Epithelial cell of prostate (primary cell): ENCODE results near the gene MCOLN2.
"Not testable (repeated sequence)": the region's sequence is repeated elsewhere in the genome, so short reads cannot be mapped to it uniquely, and the experiment has no call there.

Source experiments
- DNase-seq: peaks from one replicate; pipeline ENCODE4 v3.0.0-alpha.2; 2011; ENCODE audit warnings: low read depth, low spot score
- H3K27ac ChIP-seq: fragments of 450-650 bp; 2 replicates; pipeline ENCODE4 v1.5.1; 2017; ENCODE audit warnings: mild to moderate bottlenecking

Gene MCOLN2

GRCh38 chr1:84912726-84913554 is 84.0 kb downstream of the MCOLN2 start:
- DNase-seq: no peak
- H3K27ac ChIP-seq: no peak overlapping the region

DNA sequence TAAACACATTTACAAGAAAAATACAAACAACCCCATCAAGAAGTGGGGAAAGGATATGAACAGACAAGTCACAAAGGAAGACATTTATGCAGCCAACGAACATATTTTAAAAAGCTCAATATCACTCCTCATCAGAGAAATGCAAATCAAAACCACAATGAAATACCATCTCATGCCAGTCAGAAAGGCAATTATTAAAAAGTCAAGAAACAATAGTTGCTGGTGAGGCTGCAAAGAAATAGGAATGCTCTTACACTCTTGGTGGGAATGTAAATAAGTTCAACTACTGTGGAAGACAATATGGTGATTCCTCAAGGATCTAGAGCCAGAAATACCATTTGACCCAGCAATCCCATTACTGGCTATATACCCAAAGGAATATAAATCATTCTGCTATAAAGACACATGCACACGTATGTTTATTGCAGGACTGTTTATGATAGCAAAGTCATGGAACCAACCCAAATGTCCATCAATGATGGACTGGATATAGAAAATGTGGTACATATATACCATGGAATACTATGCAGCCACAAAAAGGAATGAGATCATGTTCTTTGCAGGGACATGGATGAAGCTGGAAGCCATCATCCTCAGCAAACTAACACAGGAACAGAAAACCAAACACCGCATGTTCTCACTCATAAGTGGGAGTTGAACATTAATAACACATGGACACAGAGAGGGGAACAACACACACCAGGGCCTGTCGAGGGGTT is 88.0 kb downstream of the MCOLN2 start:
- DNase-seq, H3K27ac ChIP-seq: not testable (repeated sequence)

GRCh38 chr1:84907095-84907827 is 89.7 kb downstream of the MCOLN2 start:
- DNase-seq: peak; percentile 69

GRCh38 chr1:84902727-84903126 is 94.2 kb downstream of the MCOLN2 start:
- not testable (repeated sequence) for DNase-seq, H3K27ac ChIP-seq

More at GRCh38 chr1:84907095-84907827, 89.7 kb downstream of the MCOLN2 start:
- peak overlapping the region; percentile 15 for H3K27ac ChIP-seq

DNA sequence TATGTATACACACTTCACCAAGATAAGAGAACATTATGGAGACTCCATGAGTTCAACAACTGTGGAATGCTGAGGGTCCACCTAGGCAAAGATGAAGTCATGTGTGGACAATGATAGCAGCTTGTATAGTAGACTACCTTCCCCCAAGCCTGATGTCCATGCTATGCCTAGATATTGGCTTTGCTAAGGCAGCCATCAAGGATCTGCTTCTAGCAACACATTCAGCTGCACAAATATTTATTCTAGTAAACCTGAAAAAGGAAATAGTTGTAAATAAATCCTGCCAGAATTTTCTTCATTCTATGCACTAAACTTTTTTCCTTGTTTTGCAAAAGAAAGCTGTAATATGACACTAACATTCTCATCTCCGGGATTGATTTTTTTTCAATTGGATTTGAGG is 96.9 kb downstream of the MCOLN2 start:
- DNase-seq: no peak
- no peak overlapping the region for H3K27ac ChIP-seq

DNA sequence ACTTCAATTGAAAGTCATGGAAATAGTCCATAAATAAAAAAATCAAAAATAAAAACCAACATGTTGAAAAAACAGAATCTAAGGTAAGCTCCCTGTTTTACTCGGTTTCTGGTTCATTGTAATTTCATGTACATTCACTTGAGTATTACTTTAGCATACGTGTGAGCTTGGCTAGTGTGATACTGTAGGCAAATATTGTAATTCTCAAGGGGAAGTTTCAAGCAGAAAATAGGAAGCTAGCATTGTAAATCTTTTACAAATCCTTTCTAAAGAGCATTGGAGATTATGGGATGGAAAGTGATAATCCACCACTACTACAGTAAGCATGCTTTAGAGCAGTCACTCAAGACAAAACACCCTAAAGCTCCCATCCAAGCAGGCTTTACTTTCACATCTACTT is 100.6 kb downstream of the MCOLN2 start:
- no peak for DNase-seq
- H3K27ac ChIP-seq: no peak overlapping the region

DNA sequence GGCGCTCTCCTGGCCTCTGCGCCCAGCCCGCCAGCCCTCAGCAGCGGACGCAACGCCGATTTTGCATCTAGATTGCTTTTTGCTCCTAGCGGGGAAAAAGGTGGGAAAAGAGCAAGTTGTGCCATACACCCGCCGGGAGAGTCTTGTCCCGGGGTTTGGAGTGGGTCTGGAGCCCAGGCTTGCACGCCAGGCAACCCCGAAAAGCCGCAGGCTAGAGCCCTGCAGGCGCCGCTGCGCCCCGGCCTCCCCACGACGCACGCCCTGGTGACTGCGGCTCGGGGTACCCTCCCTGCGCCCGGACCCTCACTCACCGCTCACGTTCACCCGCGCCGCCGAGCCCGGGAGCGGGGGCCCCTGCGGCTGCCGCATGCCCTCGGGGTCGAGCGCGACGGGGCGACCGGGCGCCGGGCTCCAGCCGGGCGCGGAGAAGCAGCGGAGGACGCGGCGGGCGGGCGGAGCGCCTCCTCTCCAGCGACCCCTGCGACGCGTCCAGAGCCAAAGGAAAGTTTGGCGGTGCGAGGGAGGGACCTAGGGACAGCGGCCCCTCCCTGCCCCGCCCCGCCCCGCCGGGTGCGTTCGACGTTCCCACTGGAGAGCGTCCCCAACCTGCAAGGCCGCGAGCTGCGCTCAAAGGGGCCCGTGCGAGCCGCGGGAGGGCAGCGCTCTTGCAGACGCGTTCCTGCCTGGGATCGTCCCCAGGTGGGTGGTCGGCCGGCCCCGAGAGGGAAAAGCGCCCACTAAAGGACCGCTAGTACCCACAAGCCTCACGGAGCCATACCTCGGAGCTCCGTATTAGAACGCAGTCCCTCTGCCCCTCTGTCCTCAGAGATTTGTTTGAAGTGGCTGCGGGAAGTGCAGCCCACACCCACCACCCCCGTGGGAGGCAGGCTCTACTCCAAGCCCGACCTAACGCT is 104.0 kb downstream of the MCOLN2 start, which contains the start of gene LPAR3:
TSS of gene LPAR3 (minus strand) at position 502 of the 914 bp plus-strand sequence. CDS start 27,086 bp downstream, outside the sequence.
- H3K27ac ChIP-seq: peak within 1 kb of the TSS; percentile 44
- DNase-seq: no peak

- H3K27ac ChIP-seq: peak overlapping the region; percentile 91
- no peak for DNase-seq
Measured at GRCh38 chr1:84890566-84890965, 106.3 kb downstream of the MCOLN2 start.

GRCh38 chr1:84889437-84889836 is 107.5 kb downstream of the MCOLN2 start:
- peak overlapping the region; percentile 91 for H3K27ac ChIP-seq
- no peak for DNase-seq

GRCh38 chr1:84888753-84889152 is 108.2 kb downstream of the MCOLN2 start:
- peak; percentile 88 for DNase-seq
- H3K27ac ChIP-seq: peak overlapping the region; percentile 91

DNA sequence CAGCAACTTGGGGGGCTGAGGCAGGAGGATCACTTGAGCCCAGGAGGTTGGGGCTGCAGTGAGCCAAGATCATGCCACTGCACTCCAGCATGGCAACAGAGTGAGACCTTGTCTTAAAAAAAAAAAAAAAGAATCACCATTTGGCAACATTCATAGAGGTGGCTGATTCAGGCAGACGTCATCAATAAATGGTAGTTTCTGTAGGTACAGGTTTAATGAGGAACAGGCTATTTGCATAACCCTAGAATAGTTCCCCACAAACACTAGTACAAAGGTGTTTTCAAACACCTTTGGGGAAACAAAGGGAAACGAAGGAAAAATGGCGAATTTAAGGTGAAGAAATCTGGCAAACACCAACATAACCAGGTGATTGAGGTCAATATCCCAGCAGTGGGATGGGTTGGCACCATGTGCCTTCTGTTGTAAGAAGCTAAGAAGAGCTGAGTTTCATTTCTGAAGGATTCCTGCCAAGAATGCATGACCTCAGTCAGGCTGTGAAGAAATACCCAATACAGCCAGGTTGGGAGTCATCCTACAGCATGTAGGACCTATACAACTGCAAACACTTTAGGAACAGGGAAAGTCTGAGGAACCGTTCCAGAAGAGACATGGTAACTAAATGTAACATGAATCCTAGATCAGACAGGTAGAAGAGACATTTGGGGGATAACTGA is 109.5 kb downstream of the MCOLN2 start:
- H3K27ac ChIP-seq: peak overlapping the region; percentile 91
- peak; percentile 94 for DNase-seq

- no peak for DNase-seq
- peak overlapping the region; percentile 69 for H3K27ac ChIP-seq
Measured at GRCh38 chr1:84885469-84885868, 111.4 kb downstream of the MCOLN2 start.

DNA sequence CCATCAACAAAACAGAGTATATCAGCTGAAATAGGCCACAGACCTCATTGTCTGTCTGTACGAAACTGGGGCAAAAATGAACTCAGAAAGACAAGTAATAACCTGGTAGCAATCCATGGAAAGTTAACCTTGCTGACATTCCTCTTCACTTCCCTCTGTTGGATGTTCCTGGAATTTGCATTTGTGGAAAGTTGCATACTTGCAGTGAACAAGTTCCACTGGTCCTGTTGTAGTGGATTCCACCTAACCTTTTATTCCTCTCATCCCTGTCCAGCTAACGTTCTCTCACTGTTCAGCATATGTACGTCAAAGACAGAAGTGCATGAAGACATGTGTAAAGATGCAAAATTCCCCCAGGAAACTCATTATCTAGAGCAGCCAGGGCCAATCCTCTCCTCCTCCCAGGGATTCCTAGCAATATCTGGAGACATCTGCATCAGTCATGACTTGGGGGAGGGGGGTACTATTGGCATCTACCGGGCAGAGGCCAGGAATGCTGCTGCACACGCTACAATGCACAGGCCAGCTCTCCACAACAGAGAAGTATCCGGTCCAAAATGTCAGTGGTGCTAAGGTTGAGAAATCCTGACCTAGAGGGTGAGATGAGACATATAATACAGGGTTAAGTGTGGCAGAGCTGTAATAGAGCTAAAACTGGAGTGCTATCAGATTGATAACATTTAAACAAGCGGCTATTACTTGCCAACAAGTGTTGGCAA is 112.1 kb downstream of the MCOLN2 start:
- H3K27ac ChIP-seq: peak overlapping the region; percentile 69
- DNase-seq: no peak

DNA sequence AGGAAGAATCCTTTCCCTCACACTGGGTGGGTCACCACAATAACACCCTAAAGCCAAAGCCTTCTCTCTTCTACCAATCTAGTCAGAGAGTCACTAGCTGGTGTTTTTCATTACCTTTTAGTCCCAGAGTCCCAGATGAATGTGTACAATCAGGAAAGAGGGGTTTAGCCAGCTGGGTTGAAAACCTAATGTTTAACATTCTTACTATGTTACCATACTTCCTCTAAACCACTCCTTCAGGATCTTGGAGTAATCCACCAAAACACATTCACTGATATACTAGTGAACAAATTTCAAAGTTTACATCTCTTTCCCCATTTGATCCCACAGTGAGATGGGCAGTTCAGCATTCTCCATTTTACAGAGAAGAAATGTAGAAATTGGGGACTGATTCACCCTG is 113.6 kb downstream of the MCOLN2 start:
- DNase-seq: no peak
- H3K27ac ChIP-seq: peak overlapping the region; percentile 69

GRCh38 chr1:84877592-84877991 is 119.3 kb downstream of the MCOLN2 start:
- no peak for DNase-seq
- no peak overlapping the region for H3K27ac ChIP-seq

DNA sequence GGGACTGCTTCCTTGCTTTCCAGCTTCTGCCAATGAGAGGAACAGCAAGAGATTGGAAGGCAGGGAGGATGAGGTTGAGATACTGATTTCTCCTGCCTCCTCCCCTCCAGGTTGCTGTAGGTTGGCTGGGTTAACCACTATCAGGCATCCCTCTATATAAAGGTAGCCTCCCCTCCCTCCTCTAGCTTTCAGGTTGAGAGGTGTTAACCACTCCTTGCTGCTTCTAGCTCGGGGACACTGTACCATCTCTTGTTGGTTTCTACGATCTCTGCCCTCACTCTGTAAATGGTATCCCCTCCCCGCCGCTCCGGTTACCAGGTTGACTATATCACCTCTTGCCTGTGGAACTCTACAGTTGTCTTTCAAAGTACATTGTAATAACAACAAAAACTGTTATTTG is 120.6 kb downstream of the MCOLN2 start:
- no peak overlapping the region for H3K27ac ChIP-seq
- DNase-seq: no peak
